G401 (cell line): Measurements from ENCODE around the gene ZNF669. TPM values are rescaled to one million over a fixed set of nuclear protein-coding genes. Genes with fewer than 3 reads are reported as not detected.

Experiments used
- DNase-seq: peaks from one replicate; pipeline ENCODE4 v3.0.0-alpha.2; 2015; ENCODE audit warnings: low spot score
- in situ Hi-C: cut with HindIII; loops from 2 replicates; pipeline ENCODE4 v1.10.0; 2016; ENCODE audit warnings: low sequenced_read_pairs, mixed read lengths
- total RNA-seq: library from RNA; depleted of rRNA; stranded (reverse); fragments of >200 nt; shearing (Covaris generic); gene quantifications from 2 replicates; pipeline ENCODE4 v1.2.3, GENCODE V29; 2014; rRNA removed

Gene ZNF669
- total RNA-seq, 1 experiment from 2014 or later: 14.3 TPM

DNA sequence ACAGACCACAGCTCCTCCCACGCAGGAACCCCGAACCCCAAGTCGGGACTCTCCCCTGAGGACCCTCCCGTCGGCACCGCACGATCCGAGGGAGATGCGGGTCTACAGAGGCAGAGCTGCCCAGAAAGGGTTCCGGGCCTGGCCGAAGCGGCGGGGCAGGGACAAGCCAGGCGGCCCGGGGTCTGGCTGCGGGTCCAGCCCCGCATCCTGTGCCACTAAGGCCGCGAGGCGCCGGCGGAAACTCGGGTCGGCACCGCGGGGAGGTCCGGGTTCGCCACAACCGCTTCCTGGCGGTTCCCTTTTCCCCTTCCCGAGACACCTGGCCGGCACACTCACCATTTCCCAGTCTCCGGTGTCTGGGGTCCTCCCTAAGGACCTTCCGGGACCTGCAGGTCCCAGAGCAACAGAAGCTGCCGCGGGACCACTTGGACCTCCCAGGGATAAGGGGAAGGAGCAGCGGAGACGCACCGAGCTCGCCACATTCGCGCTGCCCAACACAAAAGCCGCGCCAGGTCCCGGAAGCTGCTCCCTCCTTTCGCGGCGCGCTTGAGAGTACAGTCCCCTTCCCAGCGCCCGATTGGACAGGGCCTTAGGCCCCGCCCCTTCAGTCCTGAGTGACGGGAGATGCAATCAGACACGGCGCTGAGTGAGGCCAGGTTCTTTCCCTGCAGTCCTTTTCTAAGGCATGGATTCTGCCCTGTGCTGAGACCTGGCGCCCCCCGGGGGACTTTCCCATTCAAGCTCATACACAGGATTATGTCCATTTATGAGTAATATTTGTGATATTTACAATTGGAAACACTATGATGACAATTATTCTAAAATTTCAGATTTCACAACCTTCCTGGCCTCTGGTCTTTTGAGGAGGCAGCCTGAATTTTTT lies 25.7 kb downstream of the ZNF669 start, which contains the start of gene ZNF670:
ZNF670 (minus strand) TSS at position 554 of the 883 bp plus-strand sequence; CDS start at position 339, 215 bp downstream.
- in situ Hi-C loops: no loop called here
- DNase-seq: peak; percentile 98

DNA sequence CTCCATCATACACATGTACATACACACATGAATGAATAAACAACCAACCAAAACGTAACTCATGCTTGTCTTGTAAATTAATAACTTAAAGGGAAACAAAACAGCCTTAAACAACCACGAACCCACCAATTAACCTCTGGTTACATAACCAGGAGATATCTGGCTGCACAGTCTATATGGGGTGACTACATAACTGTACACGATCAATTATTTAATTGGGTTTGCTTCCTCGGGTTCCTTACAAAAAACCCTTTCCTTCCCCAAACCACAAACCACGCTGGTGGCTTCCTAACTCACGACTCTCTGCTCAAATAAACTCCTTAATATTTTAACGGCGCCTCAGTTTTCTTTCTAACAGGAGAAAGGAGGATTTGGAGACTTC lies 26.3 kb downstream of the ZNF669 start:
- in situ Hi-C loops: no loop called here
- peak; percentile 20 for DNase-seq

DNA sequence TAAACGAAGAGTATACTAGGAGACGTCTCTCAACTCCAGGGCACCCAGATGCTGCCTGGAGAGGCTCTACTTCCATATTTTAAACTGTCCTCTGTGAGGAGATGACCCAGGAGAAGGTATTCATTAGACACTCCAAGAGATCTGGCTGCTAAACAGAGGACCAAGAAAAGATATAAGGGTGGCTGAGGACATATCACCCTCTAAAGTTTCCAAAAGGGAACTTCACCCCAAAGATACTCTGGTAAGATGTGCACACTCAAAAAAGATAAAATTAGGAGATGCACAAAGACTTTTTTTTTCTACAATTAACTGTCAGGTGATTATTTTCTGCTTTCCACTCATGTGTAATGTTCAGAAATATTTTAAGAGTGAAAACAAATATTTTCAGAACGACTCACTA lies 26.9 kb downstream of the ZNF669 start:
- DNase-seq: no peak
- in situ Hi-C loops: no loop called here

DNA sequence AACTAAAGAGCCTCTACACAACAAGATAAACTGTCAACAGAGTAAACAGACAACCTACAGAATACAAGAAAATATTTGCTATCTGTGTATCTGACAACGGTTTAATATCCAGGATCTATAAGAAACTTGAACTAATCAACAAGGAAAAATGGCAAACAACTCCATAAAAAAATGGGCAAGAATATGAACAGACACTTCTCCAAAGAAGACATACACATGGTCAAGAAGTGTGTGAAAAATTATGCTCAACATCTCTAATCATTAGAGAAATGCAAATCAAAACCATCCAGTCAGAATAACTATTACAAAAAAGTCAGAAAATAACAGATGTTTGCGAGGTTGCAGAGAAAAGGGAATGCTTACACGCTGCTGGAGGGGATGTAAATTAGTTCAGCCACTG lies 33.5 kb downstream of the ZNF669 start:
- in situ Hi-C loops: no loop called here
- DNase-seq: no peak

DNA sequence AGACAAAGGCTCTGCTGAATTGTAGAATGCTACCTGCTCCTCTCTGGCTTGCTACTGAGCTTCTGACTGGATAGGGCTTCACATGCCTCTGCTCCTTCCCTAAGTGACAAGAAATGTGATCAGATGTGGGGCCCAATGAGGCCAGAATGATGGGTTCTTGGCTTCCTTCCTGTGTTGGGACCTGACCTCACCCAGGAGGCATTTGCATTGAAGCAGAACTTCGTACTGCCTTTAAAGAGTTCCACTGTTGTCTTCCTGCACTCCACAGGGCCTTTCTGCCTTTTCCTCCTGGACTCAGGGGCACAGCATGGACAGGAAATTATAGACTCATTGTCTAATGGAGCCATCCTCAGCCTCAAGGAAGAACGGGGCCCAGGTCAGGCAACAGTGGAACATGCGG lies 39.9 kb downstream of the ZNF669 start:
- in situ Hi-C loops: no loop called here
- DNase-seq: no peak

DNA sequence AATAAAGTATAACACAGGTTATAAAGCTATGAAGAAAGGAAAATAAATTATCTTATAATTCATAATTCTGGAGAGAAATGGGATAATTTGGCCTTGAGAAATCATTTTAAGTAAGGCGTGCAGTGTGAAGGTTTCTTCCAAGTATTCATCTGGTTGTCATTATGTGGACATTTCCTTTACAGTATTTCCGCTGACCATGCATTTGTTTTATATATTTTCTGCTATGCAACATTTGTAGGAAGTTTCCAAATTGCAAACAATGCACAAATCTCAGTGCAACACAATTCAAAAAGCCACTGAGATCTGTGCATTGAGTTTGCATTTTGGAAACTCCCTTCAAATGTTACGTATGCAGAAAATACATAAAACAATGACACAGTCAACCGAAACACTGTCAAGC lies 43.4 kb downstream of the ZNF669 start:
- no peak for DNase-seq
- in situ Hi-C loops: no loop called here

DNA sequence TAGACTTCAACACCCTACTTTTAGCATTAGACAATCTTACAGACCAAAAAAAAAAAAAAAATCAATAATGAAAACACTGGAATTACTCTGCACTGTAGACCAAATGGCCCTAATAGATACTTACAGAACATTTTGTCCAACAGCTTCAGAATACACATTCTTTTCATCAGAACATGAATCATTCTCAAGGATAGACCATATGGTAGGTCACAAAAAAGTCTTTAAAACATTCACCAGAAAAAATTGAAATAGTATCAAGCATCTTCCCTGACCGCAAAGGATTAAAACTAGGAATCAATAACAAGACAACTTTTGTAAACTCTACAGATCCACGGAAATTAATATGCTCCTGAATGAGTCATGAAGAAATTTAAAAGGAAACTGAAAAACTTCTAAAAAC lies 48.1 kb downstream of the ZNF669 start:
- no peak for DNase-seq
- in situ Hi-C loops: no loop called here

DNA sequence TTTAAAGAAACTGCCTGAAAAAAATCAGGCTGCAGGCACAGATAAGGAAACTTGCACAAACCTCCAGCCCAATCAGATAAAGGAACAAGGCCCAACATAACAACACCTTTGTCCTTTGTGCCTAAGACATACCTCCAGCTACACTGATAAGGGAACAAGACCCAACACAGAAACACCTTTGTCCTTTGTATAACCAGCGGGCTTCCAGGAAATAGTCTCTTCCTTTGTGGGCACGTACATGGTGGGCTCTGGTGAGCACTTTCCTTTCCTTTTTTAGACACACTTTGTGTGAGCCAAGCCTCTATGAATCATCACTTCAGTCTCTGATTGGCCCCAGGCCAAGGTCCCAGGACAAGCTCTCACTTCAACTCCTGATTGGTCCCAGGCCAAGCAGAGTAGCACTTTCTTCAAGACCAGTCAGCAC lies 49.2 kb downstream of the ZNF669 start:
- no peak for DNase-seq
- in situ Hi-C loops: no loop called here

Other genes starting within 250 kb of the ZNF669 start
- 33.7 and 41.1 TPM in 2 replicates for gene AHCTF1, start 172.4 kb downstream of the ZNF669 start, total RNA-seq
- gene ZNF695, start 96.3 kb downstream of the ZNF669 start, total RNA-seq: 15.6 and 38.0 TPM in 2 replicates
- gene ZNF670, start 25.5 kb downstream of the ZNF669 start, total RNA-seq: 11.1 and 11.4 TPM in 2 replicates
- 94.0 and 100 TPM in 2 replicates for gene ZNF124, start 67.7 kb upstream of the ZNF669 start, total RNA-seq
- gene VN1R5, start 151.7 kb upstream of the ZNF669 start, total RNA-seq: not detected in 2 replicates
- 42.5 and 61.8 TPM in 2 replicates for gene ZNF496, start 227.5 kb upstream of the ZNF669 start, total RNA-seq